ENCODE results near the gene DENND1B. TPM values are rescaled to one million over a fixed set of nuclear protein-coding genes. Genes with fewer than 3 reads are reported as not detected.
"Not testable (repeated sequence)": the region's sequence is repeated elsewhere in the genome, so short reads cannot be mapped to it uniquely, and the experiment has no call there.

DENND1B gene
- total RNA-seq, 1 donor from 2014 or later = 22.1 TPM

DNA sequence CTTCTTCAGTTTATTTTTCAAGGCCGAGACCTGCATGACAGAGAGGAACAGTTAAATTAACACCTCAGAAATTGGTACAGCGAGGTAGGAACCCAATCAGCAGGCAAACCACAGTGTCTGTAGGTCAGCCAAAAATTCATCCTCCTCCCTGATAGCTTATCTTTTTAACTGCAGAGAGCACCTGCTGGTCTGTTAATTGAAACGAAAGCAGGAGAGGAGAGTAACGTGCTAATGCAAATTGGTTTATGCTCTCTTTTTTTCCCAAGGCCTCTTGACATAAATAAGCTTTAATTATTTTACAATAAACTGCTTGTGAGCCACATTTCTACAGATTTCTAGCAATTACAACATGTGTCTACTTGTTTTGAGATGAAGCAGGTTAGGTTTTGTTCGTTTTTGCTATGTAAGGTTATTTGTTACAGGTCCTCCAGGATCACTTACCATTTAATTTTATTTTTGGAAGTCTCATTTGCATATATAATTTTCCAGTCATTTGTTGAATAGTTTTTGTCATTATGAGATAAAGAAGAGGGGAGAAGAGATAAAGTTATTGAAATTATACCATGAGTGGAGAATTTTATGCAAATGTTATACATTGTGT, 179.9 kb downstream of the DENND1B start:
- no peaks in the 10 kb centered on the region for H3K36me3 Mint-ChIP-seq (ENCODE audit: unreplicated experiment)

DNA sequence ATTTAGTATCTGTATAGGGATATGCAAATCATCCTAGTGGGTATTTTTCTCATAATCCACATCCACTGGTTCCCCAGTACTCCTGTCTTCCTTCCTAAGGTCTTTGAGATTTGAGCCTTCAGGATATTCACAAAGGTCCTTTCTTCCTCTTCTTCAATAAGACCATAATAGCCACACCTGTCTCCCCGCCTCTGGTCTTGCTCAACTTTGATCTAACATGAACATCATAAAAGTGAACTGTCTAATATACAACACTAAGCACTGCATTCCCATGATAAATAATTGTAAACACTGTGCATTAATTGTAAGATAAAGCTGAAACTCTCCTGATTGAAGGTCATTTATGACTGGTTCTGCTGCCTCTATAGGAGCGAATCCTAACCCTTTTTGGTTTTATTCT, 184.6 kb downstream of the DENND1B start:
- H3K27ac Mint-ChIP-seq (ENCODE audit: unreplicated experiment) = no peak overlapping the region
- no peaks in the 10 kb centered on the region for H3K36me3 Mint-ChIP-seq (ENCODE audit: unreplicated experiment)
- no peaks in the 10 kb centered on the region for H3K27me3 Mint-ChIP-seq (ENCODE audit: unreplicated experiment)
- no peak for DNase-seq
- TF ChIP-seq, protein P1, sequence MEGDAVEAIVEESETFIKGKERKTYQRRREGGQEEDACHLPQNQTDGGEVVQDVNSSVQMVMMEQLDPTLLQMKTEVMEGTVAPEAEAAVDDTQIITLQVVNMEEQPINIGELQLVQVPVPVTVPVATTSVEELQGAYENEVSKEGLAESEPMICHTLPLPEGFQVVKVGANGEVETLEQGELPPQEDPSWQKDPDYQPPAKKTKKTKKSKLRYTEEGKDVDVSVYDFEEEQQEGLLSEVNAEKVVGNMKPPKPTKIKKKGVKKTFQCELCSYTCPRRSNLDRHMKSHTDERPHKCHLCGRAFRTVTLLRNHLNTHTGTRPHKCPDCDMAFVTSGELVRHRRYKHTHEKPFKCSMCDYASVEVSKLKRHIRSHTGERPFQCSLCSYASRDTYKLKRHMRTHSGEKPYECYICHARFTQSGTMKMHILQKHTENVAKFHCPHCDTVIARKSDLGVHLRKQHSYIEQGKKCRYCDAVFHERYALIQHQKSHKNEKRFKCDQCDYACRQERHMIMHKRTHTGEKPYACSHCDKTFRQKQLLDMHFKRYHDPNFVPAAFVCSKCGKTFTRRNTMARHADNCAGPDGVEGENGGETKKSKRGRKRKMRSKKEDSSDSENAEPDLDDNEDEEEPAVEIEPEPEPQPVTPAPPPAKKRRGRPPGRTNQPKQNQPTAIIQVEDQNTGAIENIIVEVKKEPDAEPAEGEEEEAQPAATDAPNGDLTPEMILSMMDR (IDR thresholded peaks at IDR 0.05; ENCODE audit: partially characterized antibody, unreplicated experiment) = no peak
- H3K4me1 Mint-ChIP-seq (ENCODE audit: low read depth, unreplicated experiment) = peaks cover 7% of the 10 kb centered on the region
- no peak overlapping the region for H3K4me3 Mint-ChIP-seq (ENCODE audit: unreplicated experiment)
- no peaks in the 10 kb centered on the region for H3K9me3 Mint-ChIP-seq (ENCODE audit: unreplicated experiment)

More for the DNA sequence above, 179.9 kb downstream of the DENND1B start:
- DNase-seq = no peak
- Mint-ChIP-seq H3K4me3 (ENCODE audit: unreplicated experiment) (no peak overlapping the region), H3K27me3 (ENCODE audit: unreplicated experiment) (no peaks in the 10 kb centered on the region), H3K4me1 (ENCODE audit: low read depth, unreplicated experiment) (peaks cover 7% of the 10 kb centered on the region), H3K27ac (ENCODE audit: unreplicated experiment) (no peak overlapping the region), H3K9me3 (ENCODE audit: unreplicated experiment) (no peaks in the 10 kb centered on the region)
- TF ChIP-seq, protein P1 (IDR thresholded peaks at IDR 0.05; ENCODE audit: partially characterized antibody, unreplicated experiment) = no peak

DNA sequence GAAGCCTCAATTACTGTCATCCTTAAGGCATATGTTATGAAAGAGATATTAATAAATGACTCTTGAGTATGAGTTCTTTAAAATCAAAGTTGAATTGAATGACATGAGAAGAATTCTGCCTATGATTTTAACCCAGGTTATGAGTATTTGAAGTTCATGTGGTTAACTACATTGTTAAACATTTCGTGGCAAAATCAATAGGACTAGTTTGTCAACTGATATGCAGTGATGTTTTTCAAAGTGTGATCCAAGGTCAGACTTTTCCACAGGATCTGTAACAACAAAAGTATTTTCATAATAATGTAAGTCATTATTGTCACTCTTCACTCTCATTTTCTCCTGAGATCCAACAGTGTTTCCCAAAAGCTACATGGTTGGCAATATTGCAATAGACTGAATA, 189.5 kb downstream of the DENND1B start:
- no peak overlapping the region for H3K4me3 Mint-ChIP-seq (ENCODE audit: unreplicated experiment)
- H3K9me3 Mint-ChIP-seq (ENCODE audit: unreplicated experiment) = no peaks in the 10 kb centered on the region
- no peak for DNase-seq
- H3K27me3 Mint-ChIP-seq (ENCODE audit: unreplicated experiment) = no peaks in the 10 kb centered on the region
- H3K36me3 Mint-ChIP-seq (ENCODE audit: unreplicated experiment) = no peaks in the 10 kb centered on the region
- TF ChIP-seq, protein P1 (IDR thresholded peaks at IDR 0.05; ENCODE audit: partially characterized antibody, unreplicated experiment) = no peak
- no peak overlapping the region for H3K27ac Mint-ChIP-seq (ENCODE audit: unreplicated experiment)
- H3K4me1 Mint-ChIP-seq (ENCODE audit: low read depth, unreplicated experiment) = no peaks in the 10 kb centered on the region

DNA sequence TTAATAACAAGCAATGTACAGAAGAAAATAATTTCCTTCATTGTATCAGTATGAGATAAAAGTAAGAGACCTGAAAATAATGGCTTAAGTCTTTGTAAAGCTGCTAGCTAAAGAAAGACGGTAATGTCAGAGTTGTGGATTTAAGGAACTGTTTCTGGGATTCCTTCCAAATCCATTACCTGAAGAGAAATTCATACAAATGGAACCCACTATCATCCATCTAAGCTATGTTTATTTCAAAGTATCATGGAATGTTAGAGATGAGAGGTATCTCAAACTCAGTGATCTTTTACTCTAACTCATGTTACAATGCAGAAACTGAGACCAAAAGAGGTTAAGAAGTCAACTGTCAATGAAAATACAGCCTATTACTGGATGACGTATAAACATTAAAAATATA, 197.7 kb downstream of the DENND1B start:
- Mint-ChIP-seq H3K4me1 (ENCODE audit: low read depth, unreplicated experiment) (no peaks in the 10 kb centered on the region), H3K27ac (ENCODE audit: unreplicated experiment) (no peak overlapping the region), H3K9me3 (ENCODE audit: unreplicated experiment) (no peaks in the 10 kb centered on the region), H3K4me3 (ENCODE audit: unreplicated experiment) (no peak overlapping the region), H3K27me3 (ENCODE audit: unreplicated experiment) (peaks cover 1% of the 10 kb centered on the region), H3K36me3 (ENCODE audit: unreplicated experiment) (no peaks in the 10 kb centered on the region)
- TF ChIP-seq, protein P1 (IDR thresholded peaks at IDR 0.05; ENCODE audit: partially characterized antibody, unreplicated experiment) = no peak
- no peak for DNase-seq

DNA sequence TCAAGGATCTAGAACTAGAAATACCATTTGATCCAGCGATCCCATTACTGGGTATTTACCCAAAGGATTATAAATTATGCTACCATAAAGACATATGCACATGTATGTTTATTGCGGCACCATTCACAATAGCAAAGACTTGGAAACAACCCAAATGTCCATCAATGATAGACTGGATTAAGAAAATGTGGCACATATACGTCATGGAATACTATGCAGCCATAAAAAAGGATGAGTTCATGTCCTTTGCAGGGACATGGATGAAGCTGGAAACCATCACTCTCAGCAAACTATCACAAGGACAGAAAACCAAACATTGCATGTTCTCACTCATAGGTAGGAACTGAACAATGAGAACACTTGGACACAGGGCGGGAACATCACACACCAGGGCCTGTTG, 199.7 kb downstream of the DENND1B start:
- not testable (repeated sequence) for H3K4me3 Mint-ChIP-seq (ENCODE audit: unreplicated experiment); H3K27ac Mint-ChIP-seq (ENCODE audit: unreplicated experiment); H3K27me3 Mint-ChIP-seq (ENCODE audit: unreplicated experiment); H3K9me3 Mint-ChIP-seq (ENCODE audit: unreplicated experiment); H3K4me1 Mint-ChIP-seq (ENCODE audit: low read depth, unreplicated experiment); H3K36me3 Mint-ChIP-seq (ENCODE audit: unreplicated experiment); DNase-seq

Data from glutamatergic neuron (in vitro differentiated cells).